ENCODE data around the gene DAB2IP. TPM values are rescaled to one million over a fixed set of nuclear protein-coding genes. Genes with fewer than 3 reads are reported as not detected.
A peak's percentile ranks its signal among the peaks of the same experiment; 100 is the strongest.

The DAB2IP gene
- total RNA-seq, 1 donor from 2014 or later, result 27.3 TPM

- no peak for DNase-seq (ENCODE audit: low spot score)
- no peak for ATAC-seq
These were observed 104.1 kb downstream of the DAB2IP start for GRCh38 chr9:121755581-121755980.

DNA sequence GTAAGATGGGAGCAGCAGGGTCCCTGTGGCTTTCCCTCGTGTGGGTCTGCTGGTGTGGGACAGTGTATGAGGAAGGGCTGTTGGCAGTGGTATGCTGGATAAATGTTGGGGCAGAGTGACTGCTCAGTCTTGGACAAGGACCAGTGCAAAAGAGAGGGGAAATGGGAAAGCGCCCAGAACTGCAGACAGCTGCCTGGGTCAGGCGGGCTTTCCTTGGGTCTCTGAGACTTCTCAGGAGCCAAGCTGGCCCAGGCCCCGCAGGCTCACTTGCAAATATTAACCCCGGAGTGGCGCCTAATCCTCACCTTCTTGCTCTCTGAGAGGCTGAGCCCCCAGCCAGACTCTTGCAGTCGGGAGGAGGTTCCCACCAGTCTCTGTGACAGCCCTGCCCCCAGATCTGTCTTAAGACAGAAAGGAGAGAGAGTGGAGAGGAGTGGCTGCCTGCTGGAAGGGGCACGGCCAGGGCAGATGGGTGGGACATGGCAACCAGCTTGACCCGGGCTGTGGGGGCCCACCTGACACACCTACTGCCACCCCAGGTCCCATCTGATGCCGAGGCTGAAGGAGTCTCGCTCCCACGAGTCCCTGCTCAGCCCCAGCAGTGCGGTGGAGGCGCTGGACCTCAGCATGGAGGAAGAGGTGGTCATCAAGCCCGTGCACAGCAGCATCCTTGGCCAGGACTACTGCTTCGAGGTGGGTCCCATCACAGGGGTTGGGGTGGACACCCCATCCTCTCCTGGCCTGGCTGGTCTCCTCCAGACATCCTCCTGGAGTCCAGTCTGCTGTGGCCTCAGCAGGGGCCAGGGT, 105.2 kb downstream of the DAB2IP start:
- no peak for ATAC-seq
- DNase-seq (ENCODE audit: low spot score), result no peak

DNA sequence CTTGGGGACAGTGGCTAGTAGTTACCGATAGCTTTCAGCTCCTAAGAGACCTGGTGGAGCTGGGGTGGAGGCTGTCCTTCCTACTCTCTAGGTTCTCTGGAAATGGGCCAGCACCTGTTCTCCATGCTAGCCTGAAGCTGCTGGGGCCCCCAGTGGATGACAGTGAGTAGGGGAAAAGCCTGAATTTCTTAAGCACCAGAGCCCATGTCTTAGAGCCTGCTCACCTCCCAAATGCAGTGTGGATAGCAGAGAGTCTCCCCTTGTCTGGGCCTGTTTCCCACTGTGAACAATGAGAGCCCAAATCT, 105.8 kb downstream of the DAB2IP start:
- no peak for ATAC-seq
- no peak for DNase-seq (ENCODE audit: low spot score)

- ATAC-seq (no peak), DNase-seq (ENCODE audit: low spot score) (no peak)
These were observed 107.3 kb downstream of the DAB2IP start for GRCh38 chr9:121758693-121759092.

GRCh38 chr9:121759996-121760395, 108.6 kb downstream of the DAB2IP start:
- no peak for DNase-seq (ENCODE audit: low spot score)
- no peak for ATAC-seq

GRCh38 chr9:121760571-121760970, 109.1 kb downstream of the DAB2IP start:
- ATAC-seq (no peak), DNase-seq (ENCODE audit: low spot score) (no peak)

GRCh38 chr9:121763131-121763530, 111.7 kb downstream of the DAB2IP start:
- no peak for DNase-seq (ENCODE audit: low spot score)
- ATAC-seq, result no peak

DNA sequence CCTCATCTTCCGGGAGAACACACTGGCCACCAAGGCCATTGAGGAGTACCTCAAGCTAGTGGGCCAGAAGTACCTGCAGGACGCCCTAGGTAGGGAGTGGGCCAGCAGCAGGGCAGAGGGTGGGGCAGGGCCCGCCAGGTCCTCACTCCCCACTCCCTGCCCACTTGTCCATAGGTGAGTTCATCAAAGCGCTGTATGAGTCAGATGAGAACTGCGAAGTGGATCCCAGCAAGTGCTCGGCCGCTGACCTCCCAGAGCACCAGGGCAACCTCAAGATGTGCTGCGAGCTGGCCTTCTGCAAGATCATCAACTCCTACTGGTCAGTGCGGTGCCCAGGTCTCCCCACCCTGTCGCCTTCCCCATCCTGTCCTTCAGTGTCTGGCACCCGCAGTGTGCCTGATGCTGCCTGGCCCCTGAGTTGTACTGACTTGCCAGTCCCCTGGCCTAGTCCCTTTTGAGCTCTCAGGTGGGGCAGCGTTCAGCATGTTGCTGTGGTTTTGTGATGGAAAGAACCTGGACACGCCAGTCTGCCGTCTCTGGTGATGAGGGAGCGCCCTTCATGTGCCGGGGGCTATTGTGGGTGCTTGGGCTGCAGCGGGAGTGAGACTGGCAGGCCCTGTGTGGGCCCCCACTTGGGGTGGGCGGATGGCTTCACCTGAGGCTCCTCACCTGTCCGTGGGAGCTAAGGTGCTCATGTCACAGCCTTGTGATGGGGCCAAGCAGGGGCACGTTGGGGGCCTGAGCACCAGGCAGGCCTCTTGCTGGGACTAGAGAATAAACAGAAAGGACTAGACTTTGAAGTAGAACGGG, 112.3 kb downstream of the DAB2IP start:
- DNase-seq (ENCODE audit: low spot score), result no peak
- no peak for ATAC-seq

DNA sequence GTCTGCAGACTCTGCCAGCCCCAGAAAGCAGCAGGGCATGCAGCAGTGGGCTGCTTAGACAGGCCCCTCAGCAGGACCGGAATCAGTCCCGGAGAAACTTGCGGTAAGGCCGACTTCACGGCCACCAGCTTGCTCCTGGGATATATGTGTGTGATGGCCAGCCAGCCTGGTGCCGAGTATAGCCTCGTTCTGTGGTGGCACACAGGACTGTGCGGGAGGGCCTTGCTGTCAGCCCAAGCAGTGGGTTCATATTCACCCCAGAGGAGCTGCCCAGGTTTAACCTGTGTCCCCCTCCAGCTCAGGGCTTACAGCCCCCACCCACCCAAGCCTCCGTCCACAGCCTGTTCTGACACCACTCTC, 112.9 kb downstream of the DAB2IP start:
- ATAC-seq (no peak), DNase-seq (ENCODE audit: low spot score) (no peak)

- ATAC-seq, result peak; percentile 63
- no peak for DNase-seq (ENCODE audit: low spot score)
These were observed 113.9 kb downstream of the DAB2IP start for GRCh38 chr9:121765021-121765950.

DNA sequence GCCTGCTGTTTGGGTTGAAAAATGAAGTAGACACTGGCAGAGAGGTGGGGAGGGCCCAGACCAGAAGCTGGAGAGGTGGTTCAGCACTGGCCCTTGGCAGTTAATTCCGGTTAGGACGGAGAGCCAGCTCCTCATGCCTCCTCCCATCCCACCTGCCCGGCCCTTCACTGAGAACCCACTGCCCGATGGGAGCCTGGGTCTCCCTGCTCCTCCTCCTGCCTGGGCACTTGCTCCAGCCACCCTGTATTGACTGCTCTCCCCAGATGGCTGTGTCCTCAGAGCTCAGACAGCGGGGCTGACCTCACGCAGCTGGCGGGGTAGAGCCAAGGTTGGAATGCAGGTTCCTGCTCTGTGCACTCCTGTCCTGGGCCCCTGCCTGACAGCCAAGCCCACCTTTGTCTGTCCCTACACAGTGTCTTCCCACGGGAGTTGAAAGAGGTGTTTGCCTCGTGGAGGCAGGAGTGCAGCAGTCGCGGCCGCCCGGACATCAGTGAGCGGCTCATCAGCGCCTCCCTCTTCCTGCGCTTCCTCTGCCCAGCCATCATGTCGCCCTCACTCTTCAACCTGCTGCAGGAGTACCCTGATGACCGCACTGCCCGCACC, 114.7 kb downstream of the DAB2IP start:
- no peak for DNase-seq (ENCODE audit: low spot score)
- ATAC-seq, result no peak

- ATAC-seq (no peak), DNase-seq (ENCODE audit: low spot score) (no peak)
These were observed 115.8 kb downstream of the DAB2IP start for GRCh38 chr9:121767171-121767769.

DNA sequence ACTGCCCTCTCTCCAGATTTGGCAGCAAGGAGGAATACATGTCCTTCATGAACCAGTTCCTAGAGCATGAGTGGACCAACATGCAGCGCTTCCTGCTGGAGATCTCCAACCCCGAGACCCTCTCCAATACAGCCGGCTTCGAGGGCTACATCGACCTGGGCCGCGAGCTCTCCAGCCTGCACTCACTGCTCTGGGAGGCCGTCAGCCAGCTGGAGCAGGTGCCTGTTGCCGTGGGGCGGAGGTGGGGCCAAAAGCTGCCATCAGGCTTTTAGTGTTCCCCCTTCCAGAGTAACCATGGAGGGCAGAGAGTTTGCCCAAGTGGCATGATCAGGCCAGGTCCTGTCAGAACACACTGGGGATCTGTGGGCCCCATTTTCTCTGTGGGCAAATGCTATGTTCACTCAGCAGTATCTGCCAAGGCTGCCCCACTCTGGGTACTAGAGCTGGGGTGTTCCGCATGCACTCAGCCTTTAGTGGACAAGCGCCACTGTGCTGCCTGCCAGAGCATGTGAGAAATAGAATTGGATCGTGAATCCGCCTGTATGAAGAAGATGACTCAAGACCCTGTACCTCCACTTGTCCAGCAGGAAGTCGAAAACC, 117.1 kb downstream of the DAB2IP start:
- ATAC-seq (no peak), DNase-seq (ENCODE audit: low spot score) (no peak)

DNA sequence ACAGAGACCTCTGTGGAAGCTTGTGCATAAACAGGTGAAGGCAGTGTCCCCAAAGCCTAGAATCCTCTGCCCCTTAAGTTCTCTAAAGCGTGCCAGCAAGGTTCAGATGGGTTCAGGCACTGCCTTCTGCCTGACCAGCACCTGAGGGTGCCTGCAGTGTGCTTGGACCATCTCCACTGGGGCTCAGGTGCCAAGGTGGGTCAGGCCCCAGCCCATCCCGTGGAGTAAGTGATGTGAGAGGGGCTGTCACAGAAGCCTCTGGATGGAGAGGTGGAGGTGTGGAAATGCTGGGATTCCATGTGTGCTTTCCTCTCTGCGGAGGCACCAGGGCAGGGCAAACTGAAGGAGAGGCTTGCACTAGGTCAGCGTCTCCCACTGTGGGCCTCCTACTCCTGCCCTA, 118.5 kb downstream of the DAB2IP start:
- DNase-seq (ENCODE audit: low spot score) (no peak), ATAC-seq (no peak)

DNA sequence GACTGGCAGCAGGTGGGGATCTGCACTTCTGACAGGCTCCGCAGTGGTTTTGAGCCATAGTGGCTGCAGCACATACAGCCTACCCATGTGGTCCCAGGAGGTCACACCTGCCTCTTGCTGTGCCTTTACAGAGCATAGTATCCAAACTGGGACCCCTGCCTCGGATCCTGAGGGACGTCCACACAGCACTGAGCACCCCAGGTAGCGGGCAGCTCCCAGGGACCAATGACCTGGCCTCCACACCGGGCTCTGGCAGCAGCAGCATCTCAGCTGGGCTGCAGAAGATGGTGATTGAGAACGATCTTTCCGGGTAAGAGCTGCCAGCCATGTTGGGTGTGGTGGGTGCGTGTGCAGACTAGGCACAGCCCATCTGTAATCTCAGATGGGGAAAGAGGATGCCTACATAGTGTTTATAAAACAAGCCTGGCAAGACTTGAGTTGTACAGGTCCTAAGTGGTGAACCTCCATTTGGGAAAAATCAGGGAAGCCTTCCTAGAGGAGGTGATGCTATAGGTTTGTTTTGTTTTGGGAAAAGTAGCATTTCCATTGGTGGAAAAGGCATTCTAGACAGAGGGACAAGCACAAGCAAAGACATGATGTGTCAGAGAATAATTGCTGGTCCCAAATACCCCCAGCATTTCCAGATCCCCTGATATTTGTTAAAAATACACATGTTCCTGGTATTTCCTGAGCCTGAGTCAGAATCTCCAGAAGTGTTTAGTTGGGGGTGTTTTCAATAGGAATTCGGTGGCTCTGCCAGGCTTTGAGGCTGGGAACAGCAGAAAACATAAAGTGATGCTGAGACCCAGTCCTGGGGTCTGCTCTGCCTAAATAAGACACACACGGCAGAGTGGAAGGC, 119.2 kb downstream of the DAB2IP start:
- DNase-seq (ENCODE audit: low spot score) (no peak), ATAC-seq (no peak)

GRCh38 chr9:121771418-121771817, 120.0 kb downstream of the DAB2IP start:
- DNase-seq (ENCODE audit: low spot score) (no peak), ATAC-seq (no peak)

- no peak for ATAC-seq
- DNase-seq (ENCODE audit: low spot score), result no peak
These were observed 120.6 kb downstream of the DAB2IP start for GRCh38 chr9:121771851-121772599.

GRCh38 chr9:121772600-121773285, 121.3 kb downstream of the DAB2IP start:
- ATAC-seq (peak; percentile 78), DNase-seq (ENCODE audit: low spot score) (peak; percentile 97)
